Astrocyte of the spinal cord (primary cell): Measurements from ENCODE around the gene SERAC1.

Experiments used
- DNase-seq: peaks from one replicate; pipeline ENCODE4 v3.0.0; 2011; ENCODE audit warnings: low read depth, low spot score
- H3K4me3 ChIP-seq: 2 replicates; pipeline ENCODE4 v1.5.1; 2011; ENCODE audit warnings: low read depth, mild to moderate bottlenecking, low read length, moderate library complexity
- in situ Hi-C: cut with HindIII; loops from 2 replicates; pipeline ENCODE4 v1.10.0; 2017; ENCODE audit warnings: low sequenced_read_pairs
- TF ChIP-seq, protein P1 (sequence below): IDR thresholded peaks from 2 replicates; pipeline ENCODE4 v1.5.1; 2012; ENCODE audit warnings: low read depth, mild to moderate bottlenecking, low read length, inconsistent platforms

SERAC1 gene

DNA sequence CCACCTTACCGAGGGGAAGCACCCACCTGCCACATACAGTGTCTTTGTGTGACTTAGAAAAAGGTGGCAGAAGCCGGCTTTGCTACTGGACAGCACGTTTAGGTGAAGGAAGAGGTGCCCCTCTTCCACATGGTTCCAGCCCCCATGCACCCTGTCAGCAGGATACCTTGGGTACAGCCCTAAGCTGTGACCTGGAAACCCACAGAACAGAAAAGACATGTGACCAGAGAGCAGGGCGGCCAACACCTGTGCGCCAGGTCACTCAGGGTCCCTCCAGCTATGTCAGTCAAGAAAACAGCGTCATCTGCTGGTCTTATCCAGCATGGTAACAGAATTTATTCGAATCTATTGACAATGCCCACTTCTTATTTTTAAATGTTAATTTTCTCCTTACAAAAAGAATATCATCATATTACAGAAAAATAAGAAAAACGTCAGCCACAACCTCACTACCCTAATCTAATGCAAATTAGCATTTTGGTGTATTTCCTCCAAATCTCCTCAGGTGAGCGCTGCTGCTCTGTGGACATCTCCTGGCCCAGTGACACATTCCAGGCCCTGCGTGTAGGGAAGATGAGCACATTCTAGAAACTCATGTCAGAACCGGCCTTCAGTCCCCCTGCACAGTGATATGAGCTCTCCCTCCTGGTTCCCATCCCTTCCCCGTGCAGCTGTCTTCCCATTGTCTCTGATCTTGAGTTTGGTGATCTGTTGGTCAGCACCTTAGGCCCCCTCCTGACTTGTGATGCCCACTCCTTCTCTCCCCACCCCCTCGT, 37.3 kb upstream of the SERAC1 start:
- H3K4me3 ChIP-seq = no peak overlapping the region
- no peak for DNase-seq
- in situ Hi-C loops = no loop called here
- TF ChIP-seq, protein P1, sequence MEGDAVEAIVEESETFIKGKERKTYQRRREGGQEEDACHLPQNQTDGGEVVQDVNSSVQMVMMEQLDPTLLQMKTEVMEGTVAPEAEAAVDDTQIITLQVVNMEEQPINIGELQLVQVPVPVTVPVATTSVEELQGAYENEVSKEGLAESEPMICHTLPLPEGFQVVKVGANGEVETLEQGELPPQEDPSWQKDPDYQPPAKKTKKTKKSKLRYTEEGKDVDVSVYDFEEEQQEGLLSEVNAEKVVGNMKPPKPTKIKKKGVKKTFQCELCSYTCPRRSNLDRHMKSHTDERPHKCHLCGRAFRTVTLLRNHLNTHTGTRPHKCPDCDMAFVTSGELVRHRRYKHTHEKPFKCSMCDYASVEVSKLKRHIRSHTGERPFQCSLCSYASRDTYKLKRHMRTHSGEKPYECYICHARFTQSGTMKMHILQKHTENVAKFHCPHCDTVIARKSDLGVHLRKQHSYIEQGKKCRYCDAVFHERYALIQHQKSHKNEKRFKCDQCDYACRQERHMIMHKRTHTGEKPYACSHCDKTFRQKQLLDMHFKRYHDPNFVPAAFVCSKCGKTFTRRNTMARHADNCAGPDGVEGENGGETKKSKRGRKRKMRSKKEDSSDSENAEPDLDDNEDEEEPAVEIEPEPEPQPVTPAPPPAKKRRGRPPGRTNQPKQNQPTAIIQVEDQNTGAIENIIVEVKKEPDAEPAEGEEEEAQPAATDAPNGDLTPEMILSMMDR = peak; percentile 43

DNA sequence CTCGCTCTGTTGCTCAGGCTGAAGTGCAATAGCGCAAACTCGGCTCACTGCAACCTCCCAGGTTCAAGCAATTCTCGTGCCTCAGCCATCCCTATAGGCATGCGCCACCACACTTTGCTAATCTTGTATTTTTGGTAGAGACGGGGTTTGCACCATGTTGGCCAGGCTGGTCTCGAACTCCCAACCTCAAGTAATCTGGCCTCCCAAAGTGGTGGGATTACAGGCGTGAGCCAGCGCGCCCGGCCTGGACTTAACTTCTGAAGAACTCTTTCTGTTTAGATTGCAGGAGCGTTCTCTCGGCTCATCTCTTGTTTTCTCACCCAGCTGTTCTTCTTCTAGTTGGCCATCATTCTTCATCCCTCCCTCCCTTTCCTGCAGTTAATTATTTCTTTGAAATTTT, 30.4 kb upstream of the SERAC1 start:
- no peak for DNase-seq
- TF ChIP-seq, protein P1 = no peak
- H3K4me3 ChIP-seq = no peak overlapping the region

DNA sequence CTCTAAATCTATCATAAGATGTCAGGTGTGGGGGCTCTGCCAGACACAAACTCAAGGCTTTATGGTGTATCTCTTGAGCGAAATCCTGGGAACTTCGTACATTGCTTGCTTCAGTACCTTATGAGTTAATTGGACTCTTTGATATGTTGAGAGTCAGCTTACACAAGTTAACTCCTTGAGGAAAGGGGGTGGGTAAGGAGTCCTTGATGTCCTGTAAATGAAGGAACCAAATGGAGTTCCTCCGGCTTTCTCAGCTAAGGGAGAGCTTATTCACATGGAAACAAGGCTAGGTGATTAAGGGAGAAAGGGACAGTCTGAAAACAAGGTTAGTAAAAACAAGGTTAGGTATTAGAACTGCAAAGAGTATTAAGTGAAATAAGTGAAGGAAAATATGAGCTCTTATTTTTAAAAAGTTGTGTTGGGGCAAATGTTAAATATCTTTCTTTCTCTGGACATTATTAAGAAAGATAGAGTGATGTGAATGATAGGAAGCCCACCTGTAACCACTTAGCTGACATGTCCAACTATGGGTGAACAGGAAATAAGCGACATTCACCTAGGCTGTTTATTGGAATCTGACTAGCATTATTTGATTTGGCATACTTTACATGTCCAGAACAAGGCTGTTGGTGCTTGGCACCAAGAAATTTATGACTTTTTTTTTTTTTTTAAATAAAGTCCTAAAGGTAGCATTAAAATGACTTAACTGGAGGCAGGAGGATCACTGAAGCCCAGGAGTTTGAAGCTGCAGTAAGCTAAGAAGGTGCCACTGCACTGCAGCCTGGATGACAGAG, 26.6 kb upstream of the SERAC1 start:
- DNase-seq = no peak
- TF ChIP-seq, protein P1 = no peak
- in situ Hi-C loops = no loop called here
- H3K4me3 ChIP-seq = no peak overlapping the region

More for the DNA sequence above, 30.4 kb upstream of the SERAC1 start:
- in situ Hi-C loops = no loop called here

DNA sequence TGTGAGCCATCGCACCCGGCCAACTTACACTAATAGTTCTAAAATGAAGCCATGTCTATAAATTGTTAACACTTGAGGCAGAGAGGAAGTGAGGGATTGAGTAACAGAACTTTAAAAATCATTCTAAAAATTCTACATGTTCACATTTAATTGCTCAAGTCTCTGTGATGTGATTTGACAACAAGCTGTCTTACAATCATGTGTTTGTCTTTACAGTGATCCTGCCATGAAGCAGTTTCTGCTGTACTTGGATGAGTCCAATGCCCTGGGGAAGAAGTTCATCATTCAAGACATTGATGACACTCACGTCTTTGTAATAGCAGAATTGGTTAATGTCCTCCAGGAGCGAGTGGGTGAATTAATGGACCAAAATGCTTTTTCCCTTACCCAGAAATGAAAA, 23.7 kb upstream of the SERAC1 start:
- DNase-seq = no peak
- no peak overlapping the region for H3K4me3 ChIP-seq
- in situ Hi-C loops = no loop called here
- TF ChIP-seq, protein P1 = no peak

DNA sequence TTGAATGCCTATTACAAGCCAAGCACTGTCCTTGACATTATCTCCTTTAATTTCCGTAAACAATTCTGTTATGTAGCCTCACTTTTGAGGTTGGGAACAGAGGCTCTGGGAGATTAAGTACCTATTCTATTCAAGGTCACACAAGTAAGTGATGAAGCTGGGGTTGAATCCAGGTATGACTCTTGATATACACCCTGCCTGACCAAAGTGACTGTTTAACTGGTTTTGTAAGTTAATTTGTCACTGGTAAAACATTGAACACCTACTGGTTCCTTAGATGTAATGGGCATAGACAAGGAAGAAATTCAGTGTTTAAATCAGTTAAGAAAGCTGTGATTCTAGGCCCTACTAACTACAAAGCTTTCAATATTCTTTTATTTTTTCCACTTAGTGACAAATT, 23.0 kb upstream of the SERAC1 start:
- no peak overlapping the region for H3K4me3 ChIP-seq
- TF ChIP-seq, protein P1 = no peak
- no peak for DNase-seq
- in situ Hi-C loops = no loop called here

DNA sequence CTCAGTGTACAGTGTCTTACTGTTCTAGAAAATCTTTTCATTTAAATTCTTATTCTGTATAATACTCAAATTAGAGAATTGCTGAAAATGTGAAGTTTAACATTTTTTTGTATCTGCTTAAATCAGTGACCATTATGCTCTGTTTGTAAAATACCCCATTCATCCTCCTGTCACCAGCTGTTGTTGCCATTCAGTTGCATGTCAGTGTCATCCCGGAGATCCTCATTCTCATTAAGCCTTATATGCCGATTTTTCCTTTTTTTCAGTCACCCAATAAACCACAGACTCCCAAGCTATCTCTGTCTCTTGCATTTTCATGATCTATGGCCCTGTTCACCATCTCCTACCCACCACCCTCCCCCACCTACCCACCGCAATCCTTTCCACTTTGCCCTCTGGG, 20.5 kb upstream of the SERAC1 start:
- DNase-seq = no peak
- TF ChIP-seq, protein P1 = no peak
- in situ Hi-C loops = no loop called here
- H3K4me3 ChIP-seq = no peak overlapping the region
